HG03521 (cell line): ENCODE data around the gene RDH14.

Experiments used
- ATAC-seq: cut with Tn5 transposase; IDR thresholded peaks from one replicate; pipeline ENCODE4 v1.9.1; 2021; ENCODE audit warnings: mild to moderate bottlenecking, moderate library complexity; ENCODE audit not compliant: unreplicated experiment

RDH14 gene

GRCh38 chr2:18522484-18523146 is 37.8 kb downstream of the RDH14 start:
- no peak for ATAC-seq

- no peak for ATAC-seq
These were observed 39.7 kb downstream of the RDH14 start for GRCh38 chr2:18520451-18521425.

- ATAC-seq: no peak
These were observed 40.5 kb downstream of the RDH14 start for GRCh38 chr2:18519914-18520450.

- no peak for ATAC-seq
These were observed 42.0 kb downstream of the RDH14 start for GRCh38 chr2:18518116-18519111.

GRCh38 chr2:18517386-18517785 is 43.1 kb downstream of the RDH14 start:
- ATAC-seq: no peak

GRCh38 chr2:18516112-18516511 is 44.3 kb downstream of the RDH14 start:
- ATAC-seq: no peak

GRCh38 chr2:18514526-18515461 is 45.7 kb downstream of the RDH14 start:
- ATAC-seq: no peak

GRCh38 chr2:18510775-18511174 is 49.7 kb downstream of the RDH14 start:
- ATAC-seq: no peak

- ATAC-seq: no peak
These were observed 53.5 kb downstream of the RDH14 start for GRCh38 chr2:18506883-18507509.

GRCh38 chr2:18505703-18506341 is 54.6 kb downstream of the RDH14 start:
- ATAC-seq: no peak
